ENCODE results near the gene EEF1G. TPM values are rescaled to one million over a fixed set of nuclear protein-coding genes. Genes with fewer than 3 reads are reported as not detected.

Gene EEF1G
- total RNA-seq, 1 donor from 2014 or later, result 1,017 TPM

DNA sequence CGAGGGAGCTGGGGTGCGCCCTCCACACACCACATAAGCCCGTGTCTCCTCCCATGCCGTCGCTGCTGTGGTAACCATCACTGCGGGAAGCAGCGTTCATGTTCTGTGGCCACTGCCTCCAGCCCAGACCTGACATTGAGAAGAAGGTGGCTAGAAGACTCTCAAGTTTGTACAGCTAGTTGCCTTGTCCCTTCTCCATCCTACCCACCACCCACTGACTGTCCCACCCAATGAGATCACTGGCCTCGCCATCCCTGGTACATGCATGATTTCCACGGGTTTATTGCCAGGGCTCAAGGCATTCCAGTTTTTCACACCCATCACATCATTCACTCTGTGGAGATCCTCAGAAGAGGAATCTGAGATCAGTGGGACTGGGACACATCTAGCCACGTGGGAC, 60.1 kb downstream of the EEF1G start:
- Mint-ChIP-seq H3K27me3 (ENCODE audit: low read depth) (no peaks in the 10 kb centered on the region), H3K4me1 (ENCODE audit: low read depth) (peaks cover 14% of the 10 kb centered on the region), H3K36me3 (ENCODE audit: low read depth) (peaks cover 17% of the 10 kb centered on the region), H3K27ac (ENCODE audit: unreplicated experiment) (no peak overlapping the region), H3K4me3 (ENCODE audit: unreplicated experiment) (no peak overlapping the region), H3K9me3 (ENCODE audit: low read depth) (no peaks in the 10 kb centered on the region)
- DNase-seq (ENCODE audit: low spot score), result no peak
- TF ChIP-seq, protein P1, sequence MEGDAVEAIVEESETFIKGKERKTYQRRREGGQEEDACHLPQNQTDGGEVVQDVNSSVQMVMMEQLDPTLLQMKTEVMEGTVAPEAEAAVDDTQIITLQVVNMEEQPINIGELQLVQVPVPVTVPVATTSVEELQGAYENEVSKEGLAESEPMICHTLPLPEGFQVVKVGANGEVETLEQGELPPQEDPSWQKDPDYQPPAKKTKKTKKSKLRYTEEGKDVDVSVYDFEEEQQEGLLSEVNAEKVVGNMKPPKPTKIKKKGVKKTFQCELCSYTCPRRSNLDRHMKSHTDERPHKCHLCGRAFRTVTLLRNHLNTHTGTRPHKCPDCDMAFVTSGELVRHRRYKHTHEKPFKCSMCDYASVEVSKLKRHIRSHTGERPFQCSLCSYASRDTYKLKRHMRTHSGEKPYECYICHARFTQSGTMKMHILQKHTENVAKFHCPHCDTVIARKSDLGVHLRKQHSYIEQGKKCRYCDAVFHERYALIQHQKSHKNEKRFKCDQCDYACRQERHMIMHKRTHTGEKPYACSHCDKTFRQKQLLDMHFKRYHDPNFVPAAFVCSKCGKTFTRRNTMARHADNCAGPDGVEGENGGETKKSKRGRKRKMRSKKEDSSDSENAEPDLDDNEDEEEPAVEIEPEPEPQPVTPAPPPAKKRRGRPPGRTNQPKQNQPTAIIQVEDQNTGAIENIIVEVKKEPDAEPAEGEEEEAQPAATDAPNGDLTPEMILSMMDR (IDR thresholded peaks at IDR 0.05), result no peak

DNA sequence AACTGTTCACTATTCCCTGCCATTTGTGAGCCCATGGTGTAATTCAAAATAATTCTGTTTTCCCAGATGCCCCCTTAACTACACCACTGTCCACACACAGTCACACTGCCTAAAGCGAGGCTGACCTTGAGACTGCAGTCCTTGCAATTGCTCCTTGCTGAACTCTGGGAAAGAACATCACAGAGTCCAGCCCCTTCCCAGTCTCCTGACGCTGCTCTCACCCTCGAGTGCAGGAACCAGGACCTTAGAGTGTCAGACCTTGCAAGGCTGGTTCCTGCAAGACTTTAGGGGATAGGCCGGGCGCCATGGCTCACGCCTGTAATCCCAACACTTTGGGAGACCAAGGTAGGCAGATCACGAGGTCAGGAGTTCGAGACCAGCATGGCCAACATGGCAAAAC, 60.7 kb downstream of the EEF1G start:
- TF ChIP-seq, protein P1 (IDR thresholded peaks at IDR 0.05), result no peak
- no peak for DNase-seq (ENCODE audit: low spot score)
- peaks cover 20% of the 10 kb centered on the region for H3K4me1 Mint-ChIP-seq (ENCODE audit: low read depth)
- no peak overlapping the region for H3K27ac Mint-ChIP-seq (ENCODE audit: unreplicated experiment)
- peaks cover 14% of the 10 kb centered on the region for H3K36me3 Mint-ChIP-seq (ENCODE audit: low read depth)
- H3K4me3 Mint-ChIP-seq (ENCODE audit: unreplicated experiment), result no peak overlapping the region
- no peaks in the 10 kb centered on the region for H3K9me3 Mint-ChIP-seq (ENCODE audit: low read depth)
- no peaks in the 10 kb centered on the region for H3K27me3 Mint-ChIP-seq (ENCODE audit: low read depth)

Small RNA genes lying within 50 kb of the gene (microRNA-seq; reads per million reads assigned to microRNA genes)
- gene MIR6747 (ENCODE audit: borderline number of aligned reads), result not detected

Other genes with a start within 250 kb of the EEF1G start
- 3.5 to 6.2 TPM (median 6.0 TPM) in 3 replicates for gene ASRGL1, start 236.4 kb downstream of the EEF1G start, total RNA-seq
- not detected in 3 replicates for gene SCGB1A1, start 154.9 kb downstream of the EEF1G start, total RNA-seq
- 476 to 526 TPM (median 514 TPM) in 3 replicates for gene AHNAK, start 27.1 kb downstream of the EEF1G start, total RNA-seq
- 9.6 to 15.2 TPM (median 11.8 TPM) in 3 replicates for gene TUT1, start 17.6 kb upstream of the EEF1G start, total RNA-seq
- 81.7 to 89.3 TPM (median 83.0 TPM) in 3 replicates for gene MTA2, start 28.0 kb upstream of the EEF1G start, total RNA-seq
- gene EML3, start 38.9 kb upstream of the EEF1G start, total RNA-seq, result 55.2 to 76.6 TPM (median 58.9 TPM) in 3 replicates
- gene ROM1, start 39.4 kb upstream of the EEF1G start, total RNA-seq, result 2.4 to 5.8 TPM (median 3.5 TPM) in 3 replicates
- 35.3 to 40.1 TPM (median 37.7 TPM) in 3 replicates for gene B3GAT3, start 48.1 kb upstream of the EEF1G start, total RNA-seq
- 348 to 394 TPM (median 359 TPM) in 3 replicates for gene GANAB, start 72.7 kb upstream of the EEF1G start, total RNA-seq
- 17.0 to 18.1 TPM (median 17.2 TPM) in 3 replicates for gene INTS5, start 79.4 kb upstream of the EEF1G start, total RNA-seq
- 39.0 to 61.1 TPM (median 47.5 TPM) in 3 replicates for gene C11orf98, start 91.3 kb upstream of the EEF1G start, total RNA-seq
- gene CSKMT, start 91.4 kb upstream of the EEF1G start, total RNA-seq, result 7.8 to 8.4 TPM (median 8.4 TPM) in 3 replicates
- 4.8 to 5.7 TPM (median 5.5 TPM) in 3 replicates for gene UQCC3, start 97.8 kb upstream of the EEF1G start, total RNA-seq
- gene LBHD1, start 98.4 kb upstream of the EEF1G start, total RNA-seq, result 2.8 to 8.3 TPM (median 4.2 TPM) in 3 replicates
- gene UBXN1, start 105.2 kb upstream of the EEF1G start, total RNA-seq, result 72.0 to 82.2 TPM (median 81.6 TPM) in 3 replicates
- 0.20 to 0.51 TPM (median 0.21 TPM) in 3 replicates for gene LRRN4CL, start 115.6 kb upstream of the EEF1G start, total RNA-seq
- gene BSCL2, start 133.5 kb upstream of the EEF1G start, total RNA-seq, result 36.6 to 76.0 TPM (median 43.2 TPM) in 3 replicates
- gene GNG3, start 133.8 kb upstream of the EEF1G start, total RNA-seq, result not detected in 3 replicates
- 43.6 to 53.8 TPM (median 45.6 TPM) in 3 replicates for gene HNRNPUL2, start 153.6 kb upstream of the EEF1G start, total RNA-seq
- 33.0 to 36.8 TPM (median 36.7 TPM) in 3 replicates for gene TTC9C, start 154.6 kb upstream of the EEF1G start, total RNA-seq
- 10.2 to 13.0 TPM (median 11.3 TPM) in 3 replicates for gene ZBTB3, start 180.3 kb upstream of the EEF1G start, total RNA-seq
- gene POLR2G, start 187.7 kb upstream of the EEF1G start, total RNA-seq, result 75.9 to 77.8 TPM (median 77.0 TPM) in 3 replicates
- gene TAF6L, start 197.5 kb upstream of the EEF1G start, total RNA-seq, result 18.8 to 31.0 TPM (median 21.4 TPM) in 3 replicates
- gene TMEM179B, start 213.5 kb upstream of the EEF1G start, total RNA-seq, result 29.4 to 44.9 TPM (median 35.1 TPM) in 3 replicates
- gene TMEM223, start 218.1 kb upstream of the EEF1G start, total RNA-seq, result 11.4 to 16.2 TPM (median 14.7 TPM) in 3 replicates
- gene NXF1, start 231.5 kb upstream of the EEF1G start, total RNA-seq, result 51.3 to 69.5 TPM (median 52.4 TPM) in 3 replicates